MCF 10A (cell line): ENCODE measurements around the gene MFAP4. TPM values are rescaled to one million over a fixed set of nuclear protein-coding genes. Genes with fewer than 3 reads are reported as not detected.

ENCODE experiments used
- BruUV-seq: library from RNA; stranded (reverse); fragments of 400-500 nt; replicated peaks from 2 replicates; lab custom pipeline; 2021; lab: Mats Ljungman, UMichigan
- CTCF ChIA-PET: fragments of 300-600 bp; sonication (Branson Sonifier 250); formaldehyde crosslinking; extraction: SDS; loops from one replicate; lab custom pipeline; 2021; ENCODE audit warnings: antibody characterized with exemption, inconsistent platforms; lab: Yijun Ruan, JAX
- POLR2A ChIA-PET: fragments of 300-600, 350-650 bp; sonication (Branson Sonifier 250); formaldehyde crosslinking; extraction: SDS; loops from one replicate; lab custom pipeline; 2020; ENCODE audit warnings: antibody characterized with exemption, inconsistent platforms; lab: Yijun Ruan, JAX
- DNase-seq: peaks from one replicate; pipeline ENCODE4 v3.0.0-alpha.2; 2018; ENCODE audit not compliant: unreplicated experiment
- H3K27ac Mint-ChIP-seq: one replicate; pipeline ENCODE4 v1.8.0; 2022; ENCODE audit warnings: mild to moderate bottlenecking, low read depth, mixed read lengths; ENCODE audit not compliant: unreplicated experiment
- H3K27me3 Mint-ChIP-seq: one replicate; pipeline ENCODE4 v1.8.0; 2022; ENCODE audit warnings: mixed read lengths; ENCODE audit not compliant: insufficient read depth, unreplicated experiment
- H3K36me3 Mint-ChIP-seq: one replicate; pipeline ENCODE4 v1.8.0; 2022; ENCODE audit warnings: mild to moderate bottlenecking, moderate library complexity, mixed read lengths; ENCODE audit not compliant: insufficient read depth, unreplicated experiment
- H3K4me1 Mint-ChIP-seq: one replicate; pipeline ENCODE4 v1.8.0; 2022; ENCODE audit warnings: mixed read lengths; ENCODE audit not compliant: insufficient read depth, unreplicated experiment
- H3K4me3 Mint-ChIP-seq: one replicate; pipeline ENCODE4 v1.8.0; 2022; ENCODE audit warnings: mild to moderate bottlenecking, moderate library complexity, mixed read lengths; ENCODE audit not compliant: unreplicated experiment
- H3K9me3 Mint-ChIP-seq: one replicate; pipeline ENCODE4 v1.8.0; 2022; ENCODE audit warnings: mixed read lengths; ENCODE audit not compliant: unreplicated experiment
- CTCF ChIP-seq: fragments of 200-600 bp; IDR thresholded peaks from one replicate; pipeline ENCODE4 v1.8.0; 2022; ENCODE audit warnings: antibody characterized with exemption, mild to moderate bottlenecking; ENCODE audit not compliant: unreplicated experiment
- intact Hi-C: fragments of 100-400 bp; cut with micrococcal nuclease; formaldehyde crosslinking; loops from 2 replicates; pipeline ENCODE4 v1.14.1; 2022
- total RNA-seq: library from RNA; stranded (reverse); gene quantifications from 2 replicates; pipeline ENCODE4 v1.2.3, GENCODE V29; 2022

The MFAP4 gene
- total RNA-seq, 1 experiment from 2014 or later: not detected

GRCh38 chr17:19431691-19432090, 44.7 kb upstream of the MFAP4 start:
- H3K27me3 Mint-ChIP-seq: no peaks in the 10 kb centered on the region
- intact Hi-C loops: no loop called here
- no peaks in the 10 kb centered on the region for H3K4me1 Mint-ChIP-seq
- H3K9me3 Mint-ChIP-seq: no peaks in the 10 kb centered on the region
- ChIA-PET CTCF (no interaction called here), POLR2A (no interaction called here)
- no peaks in the 10 kb centered on the region for H3K36me3 Mint-ChIP-seq
- no peak for TF ChIP-seq CTCF
- no TSS peak for BruUV-seq
- H3K4me3 Mint-ChIP-seq: no peak overlapping the region
- H3K27ac Mint-ChIP-seq: no peak overlapping the region
- no peak for DNase-seq

- Mint-ChIP-seq H3K36me3 (no peaks in the 10 kb centered on the region), H3K27me3 (no peaks in the 10 kb centered on the region), H3K9me3 (no peaks in the 10 kb centered on the region), H3K27ac (no peak overlapping the region), H3K4me1 (no peaks in the 10 kb centered on the region), H3K4me3 (no peak overlapping the region)
- ChIA-PET CTCF (interaction anchor here (2.7 kb wide), 1 partner anchor 21 kb away, joined by 16 read pairs; no protein-coding TSS in a partner anchor), POLR2A (no interaction called here)
- no peak for TF ChIP-seq CTCF
- no peak for DNase-seq
- no TSS peak for BruUV-seq
- intact Hi-C loops: no loop called here
Measured at GRCh38 chr17:19426631-19427030, 39.6 kb upstream of the MFAP4 start.

GRCh38 chr17:19424934-19425868, 38.2 kb upstream of the MFAP4 start:
- no peak for TF ChIP-seq CTCF
- ChIA-PET CTCF (interaction anchor here (0.6 to 2.7 kb wide), 6 partner anchors 14 to 693 kb away, joined by 3 to 16 read pairs (median 4); no protein-coding TSS in a partner anchor), POLR2A (interaction anchor here (0.6 to 1.6 kb wide), 6 partner anchors 8 to 1405 kb away, joined by 3 to 5 read pairs (median 4); partner anchors contain the start of gene MAPK7)
- no peak for DNase-seq
- Mint-ChIP-seq H3K4me1 (no peaks in the 10 kb centered on the region), H3K4me3 (no peak overlapping the region), H3K36me3 (no peaks in the 10 kb centered on the region), H3K27ac (no peak overlapping the region), H3K9me3 (no peaks in the 10 kb centered on the region), H3K27me3 (no peaks in the 10 kb centered on the region)
- no TSS peak for BruUV-seq
- intact Hi-C loops: no loop called here

GRCh38 chr17:19421926-19422325, 34.9 kb upstream of the MFAP4 start:
- ChIA-PET CTCF (no interaction called here), POLR2A (no interaction called here)
- no peak for DNase-seq
- no peaks in the 10 kb centered on the region for H3K9me3 Mint-ChIP-seq
- no peak for TF ChIP-seq CTCF
- no peaks in the 10 kb centered on the region for H3K27me3 Mint-ChIP-seq
- H3K36me3 Mint-ChIP-seq: no peaks in the 10 kb centered on the region
- H3K4me1 Mint-ChIP-seq: no peaks in the 10 kb centered on the region
- BruUV-seq: no TSS peak
- no peak overlapping the region for H3K27ac Mint-ChIP-seq
- intact Hi-C loops: no loop called here
- H3K4me3 Mint-ChIP-seq: no peak overlapping the region
